Sigmoid colon (tissue), 4 donors: ENCODE measurements around the gene BCAS4.

ENCODE experiments used
- EP300 ChIP-seq, 4 donors: sonication (generic); formaldehyde crosslinking; IDR thresholded peaks; one replicate each; pipeline ENCODE4 v1.6.1; 2017; ENCODE audit warnings: antibody characterized with exemption in 4 of 4
- POLR2A ChIP-seq, 2 donors: fragments of 450-650 bp; IDR thresholded peaks; one replicate each; pipeline ENCODE4 v1.6.1; 2016; ENCODE audit warnings: antibody characterized with exemption in 2 of 2, mild to moderate bottlenecking in 2 of 2, moderate library complexity in 2 of 2

DNA sequence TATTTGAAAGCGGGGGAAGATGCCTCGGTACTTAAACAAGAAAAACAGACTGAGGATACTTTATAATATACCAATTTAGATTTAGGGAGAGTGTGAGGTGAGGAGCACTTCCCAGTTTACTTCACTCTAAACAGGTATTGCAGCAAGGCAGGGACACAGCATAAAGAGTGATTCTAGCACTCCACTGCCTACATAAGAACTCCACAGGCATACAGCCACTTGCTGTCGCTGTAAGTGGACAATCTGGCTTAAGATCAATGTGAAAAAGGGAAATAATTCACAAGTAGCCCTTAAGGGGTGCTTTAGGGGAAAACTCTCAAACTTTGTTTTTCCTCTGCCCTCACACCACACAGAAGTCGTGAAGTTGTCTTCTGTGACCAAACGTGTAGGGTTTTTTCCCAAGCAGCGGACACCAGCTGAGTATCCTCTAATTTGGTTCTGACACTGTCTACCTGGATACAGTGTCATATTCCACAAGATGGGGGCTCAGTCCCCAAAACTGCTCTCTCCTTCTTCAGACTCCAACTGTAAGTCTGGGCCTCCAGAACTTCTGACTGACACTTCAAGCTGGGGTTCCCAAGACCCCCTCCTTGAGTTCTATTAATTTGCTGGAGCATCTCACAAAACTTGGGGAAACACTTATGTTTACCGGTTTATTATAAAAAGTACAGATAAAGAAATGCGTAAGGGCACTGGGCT lies 127.1 kb downstream of the BCAS4 start:
- TF ChIP-seq EP300 (IDR thresholded peaks at IDR 0.05) (no peak), POLR2A (IDR thresholded peaks at IDR 0.05) (no peak)
